HCT116 (cell line): ENCODE results near the gene MS4A5. TPM values are rescaled to one million over a fixed set of nuclear protein-coding genes. Genes with fewer than 3 reads are reported as not detected.

Experiments used
- ATAC-seq: fragments of 200-7000 bp; cut with Tn5 transposase; 2 replicates; pipeline ENCODE4 v1.9.1; 2020; ENCODE audit warnings: mild to moderate bottlenecking, moderate library complexity
- BruUV-seq: library from RNA; stranded (reverse); fragments of 400-500 nt; replicated peaks from 2 replicates; lab custom pipeline; 2021; lab: Mats Ljungman, UMichigan
- CTCF ChIA-PET: fragments of 300-600 bp; sonication (Branson Sonifier 250); formaldehyde crosslinking; loops from one replicate; lab custom pipeline; 2021; ENCODE audit warnings: antibody characterized with exemption; lab: Charles Lee
- POLR2A ChIA-PET: fragments of 300-600, 350-600 bp; sonication (Branson Sonifier 250); formaldehyde crosslinking; loops from one replicate; lab custom pipeline; 2021; ENCODE audit warnings: antibody characterized with exemption; lab: Charles Lee
- RAD21 ChIA-PET, 2 experiments: fragments of 300-600 bp; sonication (Branson Sonifier 250); formaldehyde crosslinking; loops; one replicate each; lab custom pipeline; 2023; ENCODE audit warnings: low total read pairs in 2 of 2; ENCODE audit not compliant: uncharacterized antibody in 2 of 2, unreplicated experiment in 2 of 2, low non-redundant PET in 1 of 2; lab: Charles Lee
- DNase-seq: peaks from one replicate; pipeline ENCODE4 v3.0.0-alpha.2; 2010; ENCODE audit warnings: low read depth, low spot score
- H2AFZ ChIP-seq: fragments of 200-600 bp; shearing (Covaris generic), sonication (generic); 2 replicates; pipeline ENCODE4 v1.6.1; 2017; ENCODE audit warnings: low read depth, mixed run types, mixed read lengths, antibody characterized with exemption, low read length; ENCODE audit not compliant: poor library complexity, severe bottlenecking
- H3K27ac ChIP-seq: 2 replicates; pipeline ENCODE4 v1.5.1; 2012; ENCODE audit warnings: low read depth, low read length
- H3K27me3 ChIP-seq: fragments of 200-600 bp; sonication (generic); 2 replicates; pipeline ENCODE4 v1.6.1; 2016; ENCODE audit warnings: mixed run types, low read length, mixed read lengths; ENCODE audit not compliant: insufficient read depth
- H3K36me3 ChIP-seq, 2 experiments: fragments of 200-500 bp in 1 of 2; fragments of 200-600 bp in 1 of 2; sonication (Bioruptor generic) in 1 of 2; sonication (generic) in 1 of 2; 2 replicates each; pipeline versions ENCODE4 v1.5.1 to v1.6.1; 2014 to 2016; ENCODE audit warnings: low read length in 2 of 2, inconsistent platforms in 1 of 2, mixed read lengths in 1 of 2, mixed run types in 1 of 2; ENCODE audit not compliant: insufficient read depth in 2 of 2, control insufficient read depth in 1 of 2
- H3K4me1 ChIP-seq, 2 experiments: fragments of 200-600 bp in 1 of 2; sonication (generic) in 1 of 2; 2 replicates each; pipeline versions ENCODE4 v1.5.1 to v1.6.1; 2012 to 2017; ENCODE audit warnings: low read length in 2 of 2, inconsistent platforms in 1 of 2, mild to moderate bottlenecking in 1 of 2, mixed read lengths in 1 of 2, mixed run types in 1 of 2, moderate library complexity in 1 of 2; ENCODE audit not compliant: insufficient read depth in 2 of 2, control insufficient read depth in 1 of 2
- H3K4me2 ChIP-seq: fragments of 200-600 bp; sonication (generic); 2 replicates; pipeline ENCODE4 v1.6.1; 2017; ENCODE audit warnings: mixed run types, low read length, mixed read lengths
- H3K4me3 ChIP-seq, 2 experiments: fragments of 200-600 bp in 1 of 2; sonication (generic) in 1 of 2; replicated peaks in 1 of 2; 2 replicates each; pipeline ENCODE4 v1.5.1; 2011 to 2016; ENCODE audit warnings: low read length in 2 of 2, control low read depth in 1 of 2, low read depth in 1 of 2, mild to moderate bottlenecking in 1 of 2, mixed read lengths in 1 of 2, mixed run types in 1 of 2
- H3K79me2 ChIP-seq: fragments of 200-600 bp; sonication (generic); 2 replicates; pipeline ENCODE4 v1.6.1; 2017; ENCODE audit warnings: mild to moderate bottlenecking, mixed run types, low read length, moderate library complexity, mixed read lengths; ENCODE audit not compliant: insufficient read depth
- H3K9ac ChIP-seq: fragments of 200-600 bp; sonication (generic); 2 replicates; pipeline ENCODE4 v1.6.1; 2016; ENCODE audit warnings: low read length, mixed read lengths
- H3K9me2 ChIP-seq: fragments of 200-600 bp; sonication (generic), shearing (Covaris generic); 2 replicates; pipeline ENCODE4 v1.6.1; 2017; ENCODE audit warnings: mixed run types, mild to moderate bottlenecking, moderate library complexity; ENCODE audit not compliant: insufficient read depth
- H3K9me3 ChIP-seq, 2 experiments: fragments of 200-500 bp in 1 of 2; fragments of 200-600 bp in 1 of 2; sonication (Bioruptor generic) in 1 of 2; sonication (generic) in 1 of 2; 2 replicates each; pipeline ENCODE4 v1.6.1; 2014 to 2017; ENCODE audit warnings: low read length in 2 of 2, mixed read lengths in 2 of 2, inconsistent platforms in 1 of 2, low read depth in 1 of 2, mild to moderate bottlenecking in 1 of 2, mixed run types in 1 of 2, moderate library complexity in 1 of 2; ENCODE audit not compliant: control insufficient read depth in 1 of 2, insufficient read depth in 1 of 2
- H4K20me1 ChIP-seq: fragments of 200-600 bp; sonication (generic), shearing (Covaris generic); 2 replicates; pipeline ENCODE4 v1.6.1; 2017; ENCODE audit warnings: mixed run types, mild to moderate bottlenecking, moderate library complexity; ENCODE audit not compliant: insufficient read depth
- CBX3 ChIP-seq: IDR thresholded peaks from 2 replicates; pipeline ENCODE4 v1.6.1; 2012; ENCODE audit warnings: low read depth
- CEBPB ChIP-seq: IDR thresholded peaks from 2 replicates; pipeline ENCODE4 v1.6.1; 2012; ENCODE audit warnings: low read depth
- EGR1 ChIP-seq: IDR thresholded peaks from 2 replicates; pipeline ENCODE4 v1.6.1; 2012; ENCODE audit warnings: low read depth
- ELF1 ChIP-seq: IDR thresholded peaks from 2 replicates; pipeline ENCODE4 v1.6.1; 2012; ENCODE audit warnings: low read depth, borderline replicate concordance
- EZH2phosphoT487 ChIP-seq: fragments of 200-600 bp; IDR thresholded peaks from 2 replicates; pipeline ENCODE4 v1.6.1; 2018; ENCODE audit warnings: antibody characterized with exemption, borderline replicate concordance
- FOSL1 ChIP-seq: IDR thresholded peaks from 2 replicates; pipeline ENCODE4 v1.6.1; 2012; ENCODE audit warnings: low read depth
- JUND ChIP-seq: IDR thresholded peaks from 2 replicates; pipeline ENCODE4 v1.6.1; 2012
- MAX ChIP-seq: IDR thresholded peaks from 2 replicates; pipeline ENCODE4 v1.6.1; 2012
- POLR2AphosphoS5 ChIP-seq: IDR thresholded peaks from 2 replicates; pipeline ENCODE4 v1.6.1; 2011; ENCODE audit warnings: mild to moderate bottlenecking, low read depth, low read length, moderate library complexity
- RAD21 ChIP-seq: IDR thresholded peaks from 2 replicates; pipeline ENCODE4 v1.6.1; 2012; ENCODE audit warnings: low read depth, mild to moderate bottlenecking
- REST ChIP-seq: IDR thresholded peaks from 2 replicates; pipeline ENCODE4 v1.6.1; 2012; ENCODE audit warnings: low read depth
- SP1 ChIP-seq: IDR thresholded peaks from 2 replicates; pipeline ENCODE4 v1.6.1; 2012; ENCODE audit warnings: low read depth
- SRF ChIP-seq: IDR thresholded peaks from 2 replicates; pipeline ENCODE4 v1.6.1; 2012; ENCODE audit warnings: low read depth
- TCF7L2 ChIP-seq: IDR thresholded peaks from 2 replicates; pipeline ENCODE4 v1.7.0; 2011; ENCODE audit warnings: borderline replicate concordance, inconsistent platforms; ENCODE audit not compliant: insufficient read depth, insufficient read length; ENCODE audit errors: extremely low read depth
- YY1 ChIP-seq: IDR thresholded peaks from 2 replicates; pipeline ENCODE4 v1.6.1; 2011; ENCODE audit warnings: low read length, low read depth, moderate library complexity, mild to moderate bottlenecking; ENCODE audit not compliant: insufficient replicate concordance; ENCODE audit errors: extremely low read depth
- ZNF274 ChIP-seq: fragments of 200-500 bp; sonication (Bioruptor generic); IDR thresholded peaks from 2 replicates; pipeline ENCODE4 v1.6.1; 2014; ENCODE audit warnings: mild to moderate bottlenecking, low read depth, low read length, inconsistent platforms
- intact Hi-C: fragments of 100-400 bp; cut with micrococcal nuclease; formaldehyde crosslinking; loops from 2 replicates; pipeline ENCODE4 v1.10.0; 2022
- total RNA-seq: library from RNA; stranded (reverse); gene quantifications from one replicate; pipeline ENCODE4 v1.2.1, GENCODE V29; 2021; ENCODE audit not compliant: unreplicated experiment
- TF ChIP-seq, protein P1 (sequence below), 3 experiments: fragments of 200-600 bp in 1 of 3; sonication (generic) in 1 of 3; IDR thresholded peaks in 2 of 3; conservative IDR thresholded peaks in 1 of 3; 2 replicates each; pipeline ENCODE4 v1.5.1; 2012 to 2017; ENCODE audit warnings: low read depth in 2 of 3, low read length in 2 of 3, antibody characterized with exemption in 1 of 3, borderline replicate concordance in 1 of 3, control low read depth in 1 of 3, mild to moderate bottlenecking in 1 of 3, mixed read lengths in 1 of 3, mixed run types in 1 of 3, moderate library complexity in 1 of 3; ENCODE audit not compliant: insufficient read depth in 1 of 3

The MS4A5 gene
- total RNA-seq, 1 experiment from 2014 or later, result not detected

DNA sequence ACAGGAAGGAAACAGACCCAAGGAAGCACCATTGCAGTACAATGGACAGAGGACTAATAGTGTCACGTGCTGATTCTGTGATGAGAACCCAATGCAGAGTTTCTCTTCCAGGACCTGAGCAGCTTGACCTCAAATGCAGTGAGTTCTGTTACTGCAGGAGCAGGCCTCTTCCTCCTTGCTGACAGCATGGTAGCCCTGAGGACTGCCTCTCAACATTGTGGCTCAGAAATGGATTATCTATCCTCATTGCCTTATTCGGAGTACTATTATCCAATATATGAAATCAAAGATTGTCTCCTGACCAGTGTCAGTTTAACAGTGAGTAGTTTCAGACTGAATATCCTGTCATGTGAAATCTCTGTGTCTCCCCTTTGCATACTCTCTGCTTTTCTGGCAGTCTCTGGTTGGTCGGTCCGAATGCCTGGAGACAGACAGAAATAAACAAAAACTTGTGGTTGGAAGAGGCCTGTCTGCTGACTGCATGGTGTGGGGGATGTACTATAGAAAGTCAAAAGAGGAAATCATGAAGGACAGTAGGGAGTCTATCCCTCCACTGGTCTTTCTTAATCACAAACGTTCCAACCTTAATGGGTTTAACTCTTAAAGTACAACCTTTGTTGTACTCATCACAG is 40.0 kb upstream of the MS4A5 start:
- H4K20me1 ChIP-seq, result no peaks in the 10 kb centered on the region
- no peak overlapping the region for H3K9ac ChIP-seq
- ATAC-seq (no peak), DNase-seq (no peak)
- no peaks in the 10 kb centered on the region for H3K4me1 ChIP-seq
- BruUV-seq, result no TSS peak
- no peaks in the 10 kb centered on the region for H3K9me2 ChIP-seq
- H3K27ac ChIP-seq, result no peak overlapping the region
- intact Hi-C loops, result no loop called here
- no peaks in the 10 kb centered on the region for H3K9me3 ChIP-seq
- no peaks in the 10 kb centered on the region for H3K79me2 ChIP-seq
- POLR2A ChIA-PET, result no interaction called here
- CTCF ChIA-PET, result no interaction called here
- no peaks in the 10 kb centered on the region for H3K36me3 ChIP-seq
- no peak overlapping the region for H2AFZ ChIP-seq
- no peak overlapping the region for H3K4me2 ChIP-seq
- RAD21 ChIA-PET, result no interaction called here
- TF ChIP-seq REST, result no peak
- TF ChIP-seq YY1, result no peak
- TF ChIP-seq CBX3, result no peak
- TF ChIP-seq SP1, result no peak
- TF ChIP-seq, protein P1, sequence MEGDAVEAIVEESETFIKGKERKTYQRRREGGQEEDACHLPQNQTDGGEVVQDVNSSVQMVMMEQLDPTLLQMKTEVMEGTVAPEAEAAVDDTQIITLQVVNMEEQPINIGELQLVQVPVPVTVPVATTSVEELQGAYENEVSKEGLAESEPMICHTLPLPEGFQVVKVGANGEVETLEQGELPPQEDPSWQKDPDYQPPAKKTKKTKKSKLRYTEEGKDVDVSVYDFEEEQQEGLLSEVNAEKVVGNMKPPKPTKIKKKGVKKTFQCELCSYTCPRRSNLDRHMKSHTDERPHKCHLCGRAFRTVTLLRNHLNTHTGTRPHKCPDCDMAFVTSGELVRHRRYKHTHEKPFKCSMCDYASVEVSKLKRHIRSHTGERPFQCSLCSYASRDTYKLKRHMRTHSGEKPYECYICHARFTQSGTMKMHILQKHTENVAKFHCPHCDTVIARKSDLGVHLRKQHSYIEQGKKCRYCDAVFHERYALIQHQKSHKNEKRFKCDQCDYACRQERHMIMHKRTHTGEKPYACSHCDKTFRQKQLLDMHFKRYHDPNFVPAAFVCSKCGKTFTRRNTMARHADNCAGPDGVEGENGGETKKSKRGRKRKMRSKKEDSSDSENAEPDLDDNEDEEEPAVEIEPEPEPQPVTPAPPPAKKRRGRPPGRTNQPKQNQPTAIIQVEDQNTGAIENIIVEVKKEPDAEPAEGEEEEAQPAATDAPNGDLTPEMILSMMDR (IDR thresholded peaks at IDR 0.05 in 2 of 3, conservative IDR thresholded peaks at IDR 0.05 in 1 of 3; ENCODE audit: borderline replicate concordance in 1 of 3, insufficient read depth in 1 of 3, low read depth in 2 of 3, low read length in 2 of 3), result no peak
- no peak for TF ChIP-seq RAD21
- no peak for TF ChIP-seq ZNF274
- no peak for TF ChIP-seq JUND
- TF ChIP-seq FOSL1, result no peak
- no peak for TF ChIP-seq POLR2AphosphoS5
- no peak for TF ChIP-seq TCF7L2
- TF ChIP-seq CEBPB, result no peak
- no peak for TF ChIP-seq SRF
- TF ChIP-seq ELF1, result no peak
- no peak for TF ChIP-seq EGR1
- no peak for TF ChIP-seq EZH2phosphoT487
- TF ChIP-seq MAX, result no peak
- no peak overlapping the region for H3K4me3 ChIP-seq
- no peaks in the 10 kb centered on the region for H3K27me3 ChIP-seq
